Measurements from ENCODE around the gene CFAP54.
A peak's percentile ranks its signal among the peaks of the same experiment; 100 is the strongest.

The CFAP54 gene

GRCh38 chr12:96889273-96889933 lies 400.0 kb downstream of the CFAP54 start:
- no peak for TF ChIP-seq CTCF (conservative IDR thresholded peaks at IDR 0.05; ENCODE audit: low read length)
- DNase-seq (ENCODE audit: low read depth), result peak; percentile 60
- H3K4me3 ChIP-seq (ENCODE audit: low read length), result no peak overlapping the region

- no peak for TF ChIP-seq CTCF (conservative IDR thresholded peaks at IDR 0.05; ENCODE audit: low read length)
- no peak overlapping the region for H3K4me3 ChIP-seq (ENCODE audit: low read length)
- peak; percentile 40 for DNase-seq (ENCODE audit: low read depth)
These were observed 401.0 kb downstream of the CFAP54 start for GRCh38 chr12:96890331-96890730.

GRCh38 chr12:96892104-96892503 lies 402.7 kb downstream of the CFAP54 start:
- TF ChIP-seq CTCF (conservative IDR thresholded peaks at IDR 0.05; ENCODE audit: low read length), result no peak
- DNase-seq (ENCODE audit: low read depth), result no peak
- no peak overlapping the region for H3K4me3 ChIP-seq (ENCODE audit: low read length)

- DNase-seq (ENCODE audit: low read depth), result no peak
These were observed 408.0 kb downstream of the CFAP54 start for GRCh38 chr12:96897421-96897820.

GRCh38 chr12:96901175-96901574 lies 411.8 kb downstream of the CFAP54 start:
- no peak overlapping the region for H3K4me3 ChIP-seq (ENCODE audit: low read length)
- DNase-seq (ENCODE audit: low read depth), result no peak
- no peak for TF ChIP-seq CTCF (conservative IDR thresholded peaks at IDR 0.05; ENCODE audit: low read length)

More at GRCh38 chr12:96897421-96897820, 408.0 kb downstream of the CFAP54 start:
- no peak overlapping the region for H3K4me3 ChIP-seq (ENCODE audit: low read length)
- no peak for TF ChIP-seq CTCF (conservative IDR thresholded peaks at IDR 0.05; ENCODE audit: low read length)

- no peak for DNase-seq (ENCODE audit: low read depth)
- no peak; the same call in 1 of the 2 replicates for TF ChIP-seq CTCF (conservative IDR thresholded peaks at IDR 0.05; ENCODE audit: low read length)
- no peak overlapping the region for H3K4me3 ChIP-seq (ENCODE audit: low read length)
These were observed 412.7 kb downstream of the CFAP54 start for GRCh38 chr12:96902076-96902475.

GRCh38 chr12:96906498-96906848 lies 417.1 kb downstream of the CFAP54 start:
- H3K4me3 ChIP-seq (ENCODE audit: low read length), result peak overlapping the region; percentile 81
- TF ChIP-seq CTCF (conservative IDR thresholded peaks at IDR 0.05; ENCODE audit: low read length), result no peak
- no peak for DNase-seq (ENCODE audit: low read depth)

Data from AG10803 (cell line).